Measurements from ENCODE around the gene FAM181A.

The FAM181A gene

GRCh38 chr14:93930296-93930988 lies 3.3 kb downstream of the FAM181A start:
- DNase-seq, result no peak

GRCh38 chr14:93930989-93931307 lies 3.8 kb downstream of the FAM181A start:
- DNase-seq, result no peak

- no peak for DNase-seq
Measured at GRCh38 chr14:93932642-93933041, 5.5 kb downstream of the FAM181A start.

DNA sequence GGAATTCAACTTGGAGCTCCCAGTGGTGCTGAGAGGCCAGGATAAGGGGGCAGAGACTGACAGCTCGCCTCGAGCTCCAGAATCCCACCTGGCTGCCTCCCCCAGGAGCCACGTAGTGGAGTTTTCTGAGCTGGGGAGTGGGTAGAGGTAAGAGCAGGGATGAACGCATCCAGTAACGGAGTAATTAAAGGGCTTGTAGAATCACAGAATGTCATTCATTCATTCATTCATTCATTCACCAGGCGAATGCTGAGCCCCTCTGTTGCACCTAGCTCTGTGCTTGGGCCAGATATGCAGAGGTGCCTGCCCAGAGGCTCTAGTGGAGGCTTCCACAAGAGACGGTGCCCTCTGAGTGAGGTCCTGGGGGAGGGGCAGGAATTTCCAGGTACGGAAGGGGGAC lies 8.1 kb downstream of the FAM181A start:
- no peak for DNase-seq

- no peak for DNase-seq
Measured at GRCh38 chr14:93936245-93936644, 9.1 kb downstream of the FAM181A start.

DNA sequence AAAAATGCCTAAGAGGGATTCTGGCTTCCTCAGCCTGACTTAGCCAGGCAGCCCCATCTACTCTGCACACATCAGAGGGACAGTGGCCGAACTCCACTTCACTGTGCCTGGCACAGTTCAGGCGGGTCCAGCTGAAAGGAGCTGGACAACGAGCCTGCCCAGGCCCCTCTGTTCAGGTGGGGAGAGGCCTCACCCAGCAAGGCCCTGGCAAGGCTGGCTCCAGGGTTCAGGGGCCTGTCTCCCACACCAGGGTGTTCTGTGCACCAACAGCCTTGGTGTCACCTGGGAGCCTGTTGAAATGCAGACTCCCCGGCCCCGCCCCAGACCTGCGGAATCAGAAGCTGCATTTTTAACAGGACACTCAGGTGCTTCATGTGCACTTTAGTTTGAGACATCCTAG lies 9.8 kb downstream of the FAM181A start:
- DNase-seq, result no peak

DNA sequence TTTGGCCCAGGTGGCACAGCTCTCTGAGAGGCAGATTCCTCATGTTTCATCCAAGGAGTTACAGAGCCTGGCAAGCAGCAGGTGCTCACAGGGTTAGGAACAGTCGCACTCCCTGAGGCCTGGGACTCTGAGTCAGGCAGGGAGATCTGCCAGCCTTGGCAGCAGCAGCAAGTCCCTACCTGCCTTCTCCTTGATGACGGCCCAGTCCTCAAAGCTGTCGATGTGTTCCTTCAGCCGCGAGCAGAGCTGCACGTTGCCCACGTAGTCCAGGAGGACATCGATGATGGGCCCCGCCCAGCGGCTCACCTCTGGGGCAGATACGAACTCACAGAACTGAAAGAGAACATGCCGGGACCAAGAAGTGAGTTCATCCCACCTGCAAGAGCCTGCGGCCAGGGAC lies 10.4 kb downstream of the FAM181A start:
- DNase-seq, result no peak

GRCh38 chr14:93938751-93939303 lies 11.7 kb downstream of the FAM181A start:
- no peak for DNase-seq

- DNase-seq, result peak; percentile 97
Measured at GRCh38 chr14:93939304-93940229, 12.4 kb downstream of the FAM181A start.

DNA sequence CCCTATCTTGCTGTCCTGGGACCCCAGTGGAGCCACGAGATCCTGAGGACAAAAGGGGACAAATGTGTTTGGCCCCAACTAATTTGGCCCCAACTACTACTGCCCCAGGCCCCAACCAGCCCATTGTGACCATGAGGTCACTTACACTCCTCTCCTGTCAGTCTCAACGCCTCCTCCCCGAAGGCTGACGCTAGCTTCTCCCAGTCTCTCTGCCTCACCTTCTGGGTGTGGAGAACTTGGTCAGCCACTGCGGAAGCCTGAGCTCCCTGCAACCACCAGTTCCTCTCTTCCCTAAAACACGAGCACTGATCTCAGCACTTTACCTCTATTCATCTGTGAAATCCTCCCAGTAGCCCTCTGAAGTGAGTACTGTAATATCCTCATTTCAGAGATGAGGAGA lies 13.3 kb downstream of the FAM181A start:
- DNase-seq, result no peak

GRCh38 chr14:93941293-93941910 lies 14.3 kb downstream of the FAM181A start:
- DNase-seq, result no peak

DNA sequence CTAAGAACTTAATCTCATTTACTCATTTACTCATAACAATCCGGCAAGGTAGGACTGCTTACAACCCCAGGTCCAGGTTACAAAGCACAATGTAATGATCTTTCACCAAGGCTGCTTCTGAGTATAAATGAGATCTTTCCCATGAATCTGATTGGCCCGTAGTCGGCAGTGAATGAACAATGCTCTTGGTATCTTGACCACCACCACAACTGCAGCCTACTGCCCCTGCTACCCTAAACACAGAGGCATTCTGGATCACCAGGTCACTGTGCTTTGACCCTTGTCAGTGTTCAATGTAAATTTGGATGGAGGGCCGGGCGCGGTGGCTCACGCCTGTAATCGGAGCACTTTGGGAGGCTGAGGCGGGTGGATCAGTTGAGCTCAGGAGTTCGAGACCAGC lies 15.9 kb downstream of the FAM181A start:
- DNase-seq, result no peak

DNA sequence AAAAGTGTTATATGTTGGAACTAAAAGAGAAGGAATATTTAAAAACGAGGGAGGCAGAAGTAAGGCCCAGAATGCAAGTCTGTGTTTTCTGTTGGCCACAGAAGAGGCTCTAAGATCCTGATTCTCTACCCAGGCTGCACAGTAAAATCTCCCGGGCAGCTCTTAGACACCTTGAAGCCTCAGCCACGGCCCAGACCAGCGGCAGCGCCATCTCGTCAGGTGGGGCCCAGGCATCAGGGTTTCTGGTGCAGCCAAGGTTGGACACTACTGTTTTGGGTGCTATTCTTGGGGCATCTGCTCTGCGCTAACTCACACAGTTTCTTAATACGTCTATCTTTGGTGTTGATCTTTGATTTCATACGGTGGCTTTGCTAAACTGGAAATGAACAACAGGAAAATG lies 16.8 kb downstream of the FAM181A start:
- DNase-seq, result no peak

DNA sequence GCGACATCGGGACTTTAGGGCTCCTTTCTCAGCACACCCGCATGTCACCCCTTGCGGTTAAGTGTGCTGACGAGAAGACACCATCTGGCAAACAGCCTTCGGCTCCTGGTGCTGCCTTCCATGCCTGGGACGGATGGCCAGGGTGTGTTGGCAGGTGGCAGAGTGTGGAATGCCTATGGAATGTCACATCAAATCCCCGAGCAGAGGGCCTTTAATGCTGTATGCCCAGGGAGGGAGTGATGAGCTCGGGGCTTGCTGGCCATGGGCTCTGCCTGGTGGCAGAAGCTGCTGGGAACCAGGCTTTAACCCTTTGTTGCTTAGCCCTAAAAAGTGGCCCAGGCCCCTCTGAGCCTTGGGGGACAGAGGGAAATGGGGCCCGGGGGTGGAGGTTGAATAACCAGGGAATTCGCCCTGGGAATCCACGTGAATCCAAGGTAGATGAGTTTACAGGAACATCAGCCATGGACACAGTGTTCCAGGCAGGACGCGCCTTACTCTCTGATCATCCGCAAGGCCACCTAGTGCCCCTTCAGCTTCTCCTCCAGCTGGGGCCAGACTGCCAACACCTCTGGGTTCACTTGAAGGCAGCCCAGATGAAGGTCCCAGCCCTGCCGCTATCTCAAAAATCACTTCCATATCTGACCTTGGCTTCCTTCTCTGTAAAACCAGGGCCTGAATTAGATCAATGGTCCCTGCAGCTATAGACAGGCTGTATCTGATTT lies 17.4 kb downstream of the FAM181A start:
- DNase-seq, result no peak

GRCh38 chr14:93945070-93945399 lies 17.9 kb downstream of the FAM181A start:
- no peak for DNase-seq

DNA sequence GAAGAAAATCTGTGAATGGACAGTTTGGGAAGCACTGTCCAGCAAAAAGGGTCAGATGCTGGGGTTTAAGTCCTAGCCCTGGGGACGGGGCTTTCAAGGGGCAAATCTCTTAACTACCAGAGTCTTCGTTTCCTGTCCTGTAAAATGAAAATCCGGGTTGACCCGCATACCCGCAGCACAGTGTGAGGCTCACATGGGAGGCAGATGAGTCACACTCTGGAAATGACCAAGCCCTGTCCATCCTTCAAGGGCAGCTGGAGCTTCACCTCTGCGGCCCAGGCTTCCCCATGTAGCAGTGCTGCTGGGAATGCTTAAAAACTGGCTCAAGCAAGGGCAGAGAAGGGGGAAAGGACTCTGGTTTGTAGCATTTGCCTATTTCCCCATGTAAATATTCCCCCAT lies 19.0 kb downstream of the FAM181A start:
- DNase-seq, result no peak

GRCh38 chr14:93946541-93947090 lies 19.5 kb downstream of the FAM181A start:
- no peak for DNase-seq

DNA sequence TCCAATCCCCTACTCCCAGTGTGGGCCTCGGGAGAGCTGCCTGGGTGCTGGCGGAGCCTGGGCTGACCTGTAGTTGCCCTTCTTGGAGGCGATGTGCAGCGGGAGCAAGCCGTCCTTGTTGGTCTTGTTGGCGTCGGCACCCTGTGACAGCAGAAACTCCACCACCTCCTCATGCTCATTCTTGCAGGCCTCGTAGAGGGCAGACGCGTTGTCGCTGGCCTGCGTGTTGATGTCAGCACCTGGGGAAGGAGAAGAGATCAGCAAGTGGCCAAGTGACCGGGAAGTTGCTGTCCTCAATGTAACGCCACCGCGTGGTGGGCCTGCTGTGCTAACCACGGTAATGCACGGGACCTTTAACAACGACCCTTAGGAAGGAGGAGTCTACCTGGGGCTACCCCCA lies 20.1 kb downstream of the FAM181A start:
- DNase-seq, result no peak

GRCh38 chr14:93949511-93950075 lies 22.4 kb downstream of the FAM181A start:
- no peak for DNase-seq

DNA sequence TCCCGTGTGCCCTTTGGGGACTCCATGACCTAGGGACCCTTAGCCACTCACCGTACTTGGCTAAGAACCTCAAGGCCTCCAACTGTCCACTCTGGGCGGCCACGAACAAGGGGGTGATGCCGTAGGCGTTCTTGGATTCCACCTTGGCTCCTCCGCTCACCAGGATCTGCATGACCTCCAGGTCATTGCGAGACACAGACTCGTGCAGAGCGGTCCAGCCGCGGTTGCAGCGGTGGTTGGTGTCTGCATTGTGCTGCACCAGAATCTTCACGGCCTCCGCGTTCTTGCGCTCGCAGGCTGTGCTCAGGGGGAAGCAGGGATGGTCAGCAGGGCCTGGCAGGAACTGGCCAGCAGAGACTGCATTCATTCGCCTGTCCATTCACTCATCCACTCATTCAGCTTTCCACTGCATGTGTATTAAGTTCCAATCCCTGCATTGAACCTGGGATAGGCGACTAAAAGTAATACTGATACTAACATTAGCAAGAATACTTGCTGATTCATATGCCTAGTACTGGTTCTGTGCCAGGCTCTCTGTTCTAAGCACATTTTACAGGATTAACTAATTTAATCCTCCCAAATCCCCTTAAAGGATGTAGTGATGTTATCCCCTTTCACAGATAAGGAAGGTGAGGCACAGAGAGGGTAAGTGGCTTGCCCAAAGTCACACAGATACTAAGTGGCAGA lies 23.9 kb downstream of the FAM181A start:
- DNase-seq, result no peak

- no peak for DNase-seq
Measured at GRCh38 chr14:93951635-93952540, 24.7 kb downstream of the FAM181A start.

Measured in activated effector memory CD4-positive, alpha-beta T cell treated with anti-CD3 and anti-CD28 coated beads, Interleukin-2, amount 50 U/mL, for 16 hours (primary cell).